PC-3 (cell line): ENCODE results near the gene DQX1. TPM values are rescaled to one million over a fixed set of nuclear protein-coding genes. Genes with fewer than 3 reads are reported as not detected.

Experiments
- ATAC-seq: fragments of 200-7000 bp; cut with Tn5 transposase; 2 replicates; pipeline ENCODE4 v1.9.1; 2020; ENCODE audit warnings: mild to moderate bottlenecking, moderate library complexity
- BruUV-seq: library from RNA; stranded (reverse); fragments of 400-500 nt; replicated peaks from 2 replicates; lab custom pipeline; 2021; lab: Mats Ljungman, UMichigan
- CTCF ChIA-PET: fragments of 300-600 bp; sonication (Branson Sonifier 250); formaldehyde crosslinking; loops from one replicate; lab custom pipeline; 2022; ENCODE audit warnings: antibody characterized with exemption; lab: Charles Lee
- POLR2A ChIA-PET: fragments of 300-600 bp; sonication (Branson Sonifier 250); formaldehyde crosslinking; loops from one replicate; lab custom pipeline; 2022; ENCODE audit warnings: antibody characterized with exemption; ENCODE audit not compliant: unreplicated experiment; lab: Charles Lee
- DNase-seq: peaks from one replicate; pipeline ENCODE4 v3.0.0-alpha.2; 2015
- H2AFZ ChIP-seq: fragments of 300-600 bp; sonication (generic); 2 replicates; pipeline ENCODE4 v1.6.0; 2016; ENCODE audit warnings: antibody characterized with exemption, low read length
- H3F3A ChIP-seq: fragments of 300-600 bp; sonication (generic); one replicate; pipeline ENCODE4 v1.6.0; 2017; ENCODE audit warnings: antibody characterized with exemption, low read length, control low read depth, mild to moderate bottlenecking; ENCODE audit not compliant: unreplicated experiment
- H3K27ac ChIP-seq: fragments of 300-600 bp; sonication (generic); 2 replicates; pipeline ENCODE4 v1.5.1; 2016; ENCODE audit warnings: mild to moderate bottlenecking, low read length
- H3K27me3 ChIP-seq: fragments of 300-600 bp; sonication (generic); 2 replicates; pipeline ENCODE4 v1.6.1; 2016; ENCODE audit warnings: low read length, mixed read lengths
- H3K36me3 ChIP-seq: fragments of 300-600 bp; sonication (generic); 2 replicates; pipeline ENCODE4 v1.6.1; 2016; ENCODE audit warnings: low read depth, mixed run types, low read length, mixed read lengths
- H3K4me1 ChIP-seq: fragments of 300-600 bp; sonication (generic); 2 replicates; pipeline ENCODE4 v1.5.1; 2016; ENCODE audit warnings: low read length; ENCODE audit not compliant: insufficient read depth
- H3K4me2 ChIP-seq: fragments of 300-600 bp; sonication (generic); 2 replicates; pipeline ENCODE4 v1.6.0; 2016; ENCODE audit warnings: low read length
- H3K4me3 ChIP-seq: fragments of 300-600 bp; sonication (generic); 2 replicates; pipeline ENCODE4 v1.5.1; 2016; ENCODE audit warnings: mild to moderate bottlenecking, low read length, mixed read lengths
- H3K79me2 ChIP-seq: fragments of 300-600 bp; sonication (generic); 2 replicates; pipeline ENCODE4 v1.6.1; 2017; ENCODE audit warnings: low read length, mixed read lengths
- H3K9ac ChIP-seq: fragments of 300-600 bp; sonication (generic); 2 replicates; pipeline ENCODE4 v1.6.0; 2016; ENCODE audit warnings: mild to moderate bottlenecking, low read length
- H3K9me2 ChIP-seq: fragments of 300-600 bp; sonication (generic); replicated peaks from 2 replicates; pipeline ENCODE4 v1.6.1; 2016; ENCODE audit warnings: mixed run types, low read length, mixed read lengths
- H3K9me3 ChIP-seq: fragments of 300-600 bp; sonication (generic); 2 replicates; pipeline ENCODE4 v1.6.1; 2016; ENCODE audit warnings: low read length, mixed read lengths
- H4K20me1 ChIP-seq: fragments of 300-600 bp; sonication (generic); 2 replicates; pipeline ENCODE4 v1.6.1; 2016; ENCODE audit warnings: low read length, mixed read lengths
- EZH2 ChIP-seq: fragments of 300-600 bp; sonication (generic); IDR thresholded peaks from one replicate; pipeline ENCODE4 v1.6.1; 2017; ENCODE audit warnings: antibody characterized with exemption, mild to moderate bottlenecking, low read length; ENCODE audit not compliant: unreplicated experiment
- EZH2phosphoT487 ChIP-seq: fragments of 300-600 bp; sonication (generic); IDR thresholded peaks from 2 replicates; pipeline ENCODE4 v1.6.1; 2018; ENCODE audit warnings: mild to moderate bottlenecking, antibody characterized with exemption, low read length, borderline replicate concordance
- intact Hi-C: fragments of 100-400 bp; cut with micrococcal nuclease; formaldehyde crosslinking; loops from 2 replicates; pipeline ENCODE4 v1.9.0; 2023
- total RNA-seq: library from RNA; depleted of rRNA; stranded (reverse); fragments of >200 nt; gene quantifications from 2 replicates; pipeline ENCODE4 v1.2.3, GENCODE V29; 2014
- TF ChIP-seq, protein P1 (sequence below): fragments of 300-600 bp; sonication (generic); conservative IDR thresholded peaks from 2 replicates; pipeline ENCODE4 v1.5.1; 2017; ENCODE audit warnings: antibody characterized with exemption, low read depth, mild to moderate bottlenecking, low read length

The DQX1 gene
- total RNA-seq, 1 experiment from 2014 or later, result 0.07 TPM

DNA sequence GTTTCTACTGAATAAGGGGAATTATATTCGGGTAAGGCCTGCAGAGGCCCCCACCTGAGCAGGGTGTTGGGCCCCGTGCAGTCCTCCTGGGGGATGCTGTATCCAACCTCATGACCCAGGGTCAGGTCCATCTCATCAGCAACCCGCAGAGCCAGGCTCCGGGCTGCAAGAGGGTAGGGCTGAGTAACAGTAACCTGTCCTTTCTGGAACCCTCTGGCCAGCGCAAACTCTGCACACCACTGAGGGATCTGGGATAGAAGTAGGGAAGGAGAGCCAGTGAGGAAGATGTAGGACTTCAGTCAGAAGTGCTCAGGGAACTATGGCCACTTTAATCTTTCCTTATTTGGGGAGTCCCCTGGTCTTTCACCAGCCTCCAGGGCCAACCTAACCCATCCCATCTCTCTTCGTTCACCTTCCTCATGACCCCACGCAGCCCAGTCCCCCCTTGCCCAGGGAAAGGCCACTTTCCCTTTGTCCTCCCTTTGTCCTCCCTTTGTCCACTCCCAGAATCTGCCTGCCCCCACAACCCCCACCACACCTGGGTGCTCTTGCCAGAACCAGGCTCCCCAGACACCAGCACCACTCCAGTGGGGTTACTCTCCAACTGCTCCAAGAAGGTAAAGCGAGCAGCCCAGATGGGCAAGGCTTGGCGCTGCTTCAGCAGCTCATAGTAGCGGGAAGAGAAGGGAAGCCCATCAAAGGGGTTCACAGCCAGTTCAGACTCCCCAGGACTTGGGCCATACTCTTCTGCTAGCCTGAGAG lies 895 bp downstream of the DQX1 start:
- Histone ChIP-seq H3K9me2 (no peaks in the 10 kb centered on the region), H3K9me3 (no peaks in the 10 kb centered on the region), H3K27ac (no peak overlapping the region), H3K4me1 (peaks cover 12% of the 10 kb centered on the region), H3K79me2 (peaks cover 27% of the 10 kb centered on the region), H3K4me2 (no peak overlapping the region), H3K36me3 (peaks cover 26% of the 10 kb centered on the region), H3K4me3 (no peak overlapping the region), H2AFZ (no peak overlapping the region), H4K20me1 (0 out of 2 replicates have a peak, but pooled peaks cover 7% of the 10 kb centered on the region), H3K9ac (no peak overlapping the region), H3K27me3 (no peaks in the 10 kb centered on the region), H3F3A (no peaks in the 10 kb centered on the region)
- ChIA-PET POLR2A (no interaction called here), CTCF (no interaction called here)
- BruUV-seq, result no TSS peak
- DNase-seq (no peak), ATAC-seq (no peak)
- TF ChIP-seq EZH2 (no peak), EZH2phosphoT487 (no peak)
- TF ChIP-seq, protein P1, sequence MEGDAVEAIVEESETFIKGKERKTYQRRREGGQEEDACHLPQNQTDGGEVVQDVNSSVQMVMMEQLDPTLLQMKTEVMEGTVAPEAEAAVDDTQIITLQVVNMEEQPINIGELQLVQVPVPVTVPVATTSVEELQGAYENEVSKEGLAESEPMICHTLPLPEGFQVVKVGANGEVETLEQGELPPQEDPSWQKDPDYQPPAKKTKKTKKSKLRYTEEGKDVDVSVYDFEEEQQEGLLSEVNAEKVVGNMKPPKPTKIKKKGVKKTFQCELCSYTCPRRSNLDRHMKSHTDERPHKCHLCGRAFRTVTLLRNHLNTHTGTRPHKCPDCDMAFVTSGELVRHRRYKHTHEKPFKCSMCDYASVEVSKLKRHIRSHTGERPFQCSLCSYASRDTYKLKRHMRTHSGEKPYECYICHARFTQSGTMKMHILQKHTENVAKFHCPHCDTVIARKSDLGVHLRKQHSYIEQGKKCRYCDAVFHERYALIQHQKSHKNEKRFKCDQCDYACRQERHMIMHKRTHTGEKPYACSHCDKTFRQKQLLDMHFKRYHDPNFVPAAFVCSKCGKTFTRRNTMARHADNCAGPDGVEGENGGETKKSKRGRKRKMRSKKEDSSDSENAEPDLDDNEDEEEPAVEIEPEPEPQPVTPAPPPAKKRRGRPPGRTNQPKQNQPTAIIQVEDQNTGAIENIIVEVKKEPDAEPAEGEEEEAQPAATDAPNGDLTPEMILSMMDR, result no peak
- intact Hi-C loops, result no loop called here

DNA sequence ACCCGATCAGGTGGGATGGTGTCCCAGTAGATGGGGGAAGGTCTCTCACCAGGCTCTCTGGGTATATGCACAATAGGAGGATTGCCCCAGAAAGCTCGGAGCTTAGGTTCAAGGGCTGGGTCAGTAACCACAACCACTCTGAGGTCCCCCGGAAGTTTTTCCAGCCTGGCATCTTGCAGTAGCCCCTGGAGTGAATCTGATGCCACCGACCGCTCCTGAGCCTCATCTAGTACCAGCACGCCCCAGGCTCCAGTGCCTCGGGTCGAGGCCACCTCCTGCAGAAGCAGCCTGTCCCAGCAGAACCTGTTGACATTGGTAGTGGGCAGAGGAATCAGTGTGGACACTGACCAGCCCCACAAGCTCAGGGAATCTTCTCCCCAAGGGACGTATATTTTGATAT lies 2.0 kb downstream of the DQX1 start:
- Histone ChIP-seq H3K4me1 (peaks cover 12% of the 10 kb centered on the region), H3K27ac (no peak overlapping the region), H4K20me1 (0 out of 2 replicates have a peak, but pooled peaks cover 7% of the 10 kb centered on the region), H3K9me2 (no peaks in the 10 kb centered on the region), H3K9ac (no peak overlapping the region), H3K9me3 (no peaks in the 10 kb centered on the region), H3K4me3 (no peak overlapping the region), H3K4me2 (no peak overlapping the region), H3K27me3 (no peaks in the 10 kb centered on the region), H3K79me2 (peaks cover 19% of the 10 kb centered on the region), H2AFZ (no peak overlapping the region), H3K36me3 (peaks cover 26% of the 10 kb centered on the region), H3F3A (no peaks in the 10 kb centered on the region)
- intact Hi-C loops, result no loop called here
- BruUV-seq, result no TSS peak
- ChIA-PET CTCF (no interaction called here), POLR2A (no interaction called here)
- TF ChIP-seq, protein P1, result no peak
- no peak for TF ChIP-seq EZH2
- no peak for TF ChIP-seq EZH2phosphoT487
- DNase-seq, result no peak
- ATAC-seq, result no peak

DNA sequence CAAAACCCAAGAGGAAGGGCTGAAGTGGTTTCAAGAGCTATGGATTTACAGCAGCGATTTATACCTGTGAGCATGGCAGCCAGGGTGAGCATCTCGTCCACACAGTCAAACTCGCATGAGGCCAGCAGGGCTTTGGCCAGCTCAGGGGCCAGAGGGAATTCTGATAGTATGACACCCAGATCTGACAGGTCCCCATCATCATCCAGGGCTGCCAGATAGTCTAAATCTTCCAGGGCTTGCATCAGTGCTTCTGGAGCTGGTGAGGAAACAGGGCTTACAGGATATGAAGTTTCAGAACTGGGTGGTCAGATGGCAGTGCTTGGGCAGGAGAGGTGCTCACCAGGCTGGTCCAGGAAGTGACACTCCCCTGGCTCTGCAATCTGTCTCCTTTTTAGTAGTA lies 3.5 kb downstream of the DQX1 start:
- H3K9me3 ChIP-seq, result no peaks in the 10 kb centered on the region
- no TSS peak for BruUV-seq

More for the DNA sequence above, 3.5 kb downstream of the DQX1 start:
- ATAC-seq, result no peak
- H4K20me1 ChIP-seq, result no peaks in the 10 kb centered on the region
- ChIA-PET CTCF (no interaction called here), POLR2A (no interaction called here)
- peaks cover 4% of the 10 kb centered on the region for H3K79me2 ChIP-seq
- no peaks in the 10 kb centered on the region for H3K27me3 ChIP-seq
- no peaks in the 10 kb centered on the region for H3F3A ChIP-seq
- TF ChIP-seq, protein P1, result no peak
- TF ChIP-seq EZH2 (no peak), EZH2phosphoT487 (no peak)
- no peak overlapping the region for H3K4me3 ChIP-seq
- DNase-seq, result no peak
- no peak overlapping the region for H3K4me2 ChIP-seq
- H3K36me3 ChIP-seq, result peaks cover 20% of the 10 kb centered on the region
- no peaks in the 10 kb centered on the region for H3K9me2 ChIP-seq
- no peaks in the 10 kb centered on the region for H3K4me1 ChIP-seq
- no peak overlapping the region for H3K27ac ChIP-seq
- H3K9ac ChIP-seq, result no peak overlapping the region
- no peak overlapping the region for H2AFZ ChIP-seq
- intact Hi-C loops, result no loop called here
